Panc1 (cell line): ENCODE data around the gene ARFRP1. TPM values are rescaled to one million over a fixed set of nuclear protein-coding genes. Genes with fewer than 3 reads are reported as not detected.
A peak's percentile ranks its signal among the peaks of the same experiment; 100 is the strongest.

ENCODE experiments used
- ATAC-seq: fragments of 200-7000 bp; cut with Tn5 transposase; 2 replicates; pipeline ENCODE4 v1.9.1; 2020; ENCODE audit warnings: mild to moderate bottlenecking, moderate library complexity
- BruUV-seq: library from RNA; stranded (reverse); fragments of 400-500 nt; replicated peaks from 2 replicates; lab custom pipeline; 2021; lab: Mats Ljungman, UMichigan
- CTCF ChIA-PET: fragments of 300-600 bp; sonication (Branson Sonifier 250); formaldehyde crosslinking; loops from one replicate; lab custom pipeline; 2022; ENCODE audit warnings: antibody characterized with exemption; lab: Charles Lee
- POLR2A ChIA-PET: fragments of 300-600 bp; sonication (Branson Sonifier 250); formaldehyde crosslinking; loops from one replicate; lab custom pipeline; 2022; ENCODE audit warnings: antibody characterized with exemption; lab: Charles Lee
- DNase-seq: peaks from one replicate; pipeline ENCODE4 v3.0.0-alpha.2; 2010; ENCODE audit warnings: low read depth, low spot score
- H3K27ac ChIP-seq: 2 replicates; pipeline ENCODE4 v1.5.1; 2011; ENCODE audit warnings: mild to moderate bottlenecking, low read length, inconsistent platforms
- H3K27me3 ChIP-seq: fragments of 200-500 bp; sonication (Bioruptor generic); 2 replicates; pipeline ENCODE4 v1.6.0; 2014; ENCODE audit warnings: low read length, inconsistent platforms; ENCODE audit not compliant: control insufficient read depth, insufficient read depth
- H3K36me3 ChIP-seq: fragments of 200-500 bp; sonication (Bioruptor generic); 2 replicates; pipeline ENCODE4 v1.5.1; 2014; ENCODE audit warnings: inconsistent platforms, mild to moderate bottlenecking, low read length, moderate library complexity; ENCODE audit not compliant: control insufficient read depth, insufficient read depth
- H3K4me1 ChIP-seq: 2 replicates; pipeline ENCODE4 v1.5.1; 2011; ENCODE audit warnings: inconsistent platforms, mild to moderate bottlenecking, low read length, moderate library complexity; ENCODE audit not compliant: control insufficient read depth, insufficient read depth
- H3K4me3 ChIP-seq, 2 experiments: 2 replicates each; pipeline ENCODE4 v1.5.1; 2011 to 2012; ENCODE audit warnings: low read depth in 2 of 2, low read length in 2 of 2, mild to moderate bottlenecking in 2 of 2, inconsistent platforms in 1 of 2, moderate library complexity in 1 of 2
- H3K9me3 ChIP-seq: fragments of 200-500 bp; sonication (Bioruptor generic); 2 replicates; pipeline ENCODE4 v1.5.1; 2014; ENCODE audit warnings: low read depth, mild to moderate bottlenecking, inconsistent platforms, low read length, moderate library complexity; ENCODE audit not compliant: control insufficient read depth, insufficient read depth
- CTCF ChIP-seq: fragments of 450-650 bp; IDR thresholded peaks from 2 replicates; pipeline ENCODE4 v1.5.1; 2017; ENCODE audit warnings: mild to moderate bottlenecking
- POLR2AphosphoS5 ChIP-seq: IDR thresholded peaks from 2 replicates; pipeline ENCODE4 v1.6.1; 2012; ENCODE audit warnings: mild to moderate bottlenecking, low read depth, low read length, moderate library complexity
- REST ChIP-seq, 2 experiments: IDR thresholded peaks; 2 replicates each; pipeline ENCODE4 v1.6.1; 2011 to 2012; ENCODE audit warnings: low read depth in 2 of 2, control low read depth in 1 of 2, low read length in 1 of 2, mild to moderate bottlenecking in 1 of 2, moderate library complexity in 1 of 2; ENCODE audit not compliant: insufficient read depth in 1 of 2
- SIN3A ChIP-seq: IDR thresholded peaks from 2 replicates; pipeline ENCODE4 v1.6.1; 2012; ENCODE audit warnings: low read depth, mild to moderate bottlenecking, low read length, moderate library complexity, borderline replicate concordance; ENCODE audit not compliant: insufficient read depth
- TCF7L2 ChIP-seq: IDR thresholded peaks from 2 replicates; pipeline ENCODE4 v1.6.1; 2011; ENCODE audit warnings: mild to moderate bottlenecking, low read depth, low read length, inconsistent platforms
- in situ Hi-C: cut with HindIII; loops from 2 replicates; pipeline ENCODE4 v1.10.0; 2016; ENCODE audit warnings: low sequenced_read_pairs, low pct_unique_long_range_greater_than_20kb
- intact Hi-C: fragments of 100-400 bp; cut with micrococcal nuclease; formaldehyde crosslinking; loops from one replicate; pipeline ENCODE4 v1.10.0; 2022; ENCODE audit not compliant: unreplicated experiment
- total RNA-seq: library from RNA; stranded (reverse); gene quantifications from one replicate; pipeline ENCODE4 v1.2.1, GENCODE V29; 2021; ENCODE audit not compliant: unreplicated experiment

ARFRP1 gene
- total RNA-seq, 1 experiment from 2014 or later: 57.9 TPM

GRCh38 chr20:63657937-63658748, 49.6 kb downstream of the ARFRP1 start, which contains the start of gene RTEL1:
Gene RTEL1, plus strand, starts transcription at chr20:63658312. Its CDS starts 1,091 bp downstream, at chr20:63659403.
- no peaks in the 10 kb centered on the region for H3K9me3 ChIP-seq
- CTCF ChIA-PET: interaction anchor here (0.9 kb wide), 1 partner anchor 17 kb away, joined by 6 read pairs; no protein-coding TSS in a partner anchor
- POLR2A ChIA-PET: interaction anchor here (0.6 kb wide), 1 partner anchor 17 kb away, joined by 3 read pairs; no protein-coding TSS in a partner anchor
- peaks cover 3% of the 10 kb centered on the region; the same call in 1 of the 2 replicates for H3K36me3 ChIP-seq
- peak; percentile 95 for ATAC-seq
- H3K27ac ChIP-seq: peak within 1 kb of the TSS; percentile 90
- DNase-seq: peak; percentile 71
- no peak for TF ChIP-seq CTCF
- peak; percentile 80; the same call in 1 of the 2 replicates for TF ChIP-seq SIN3A
- TF ChIP-seq REST (IDR thresholded peaks at IDR 0.05; ENCODE audit: insufficient read depth in 1 of 2, low read depth in 2 of 2, low read length in 1 of 2): no peak; a peak in 1 of 4 replicates
- TF ChIP-seq POLR2AphosphoS5: peak; percentile 83
- peak; percentile 48; the same call in 1 of the 2 replicates for TF ChIP-seq TCF7L2
- BruUV-seq: no TSS peak
- in situ Hi-C loops (no loop called here), intact Hi-C loops (no loop called here)
- peaks cover 9% of the 10 kb centered on the region for H3K4me1 ChIP-seq
- peak within 1 kb of the TSS; percentile 92 to 95 for H3K4me3 ChIP-seq
- no peaks in the 10 kb centered on the region for H3K27me3 ChIP-seq

- peaks cover 3% of the 10 kb centered on the region; the same call in 1 of the 2 replicates for H3K36me3 ChIP-seq
- H3K4me3 ChIP-seq: peak overlapping the region; percentile 92 to 95; a peak in 2 of 4 replicates
- CTCF ChIA-PET: no interaction called here
- peaks cover 9% of the 10 kb centered on the region for H3K4me1 ChIP-seq
- intact Hi-C loops: no loop called here
- DNase-seq (no peak), ATAC-seq (no peak)
- BruUV-seq: no TSS peak
- POLR2A ChIA-PET: no interaction called here
- in situ Hi-C loops: no loop called here
- TF ChIP-seq CTCF (no peak), REST (IDR thresholded peaks at IDR 0.05; ENCODE audit: insufficient read depth in 1 of 2, low read depth in 2 of 2, low read length in 1 of 2) (0 out of 4 replicates have a peak, but pooled peaks of 1 of the 2 experiments have one; percentile 11), POLR2AphosphoS5 (no peak), SIN3A (no peak)
- no peaks in the 10 kb centered on the region for H3K9me3 ChIP-seq
- peak overlapping the region; percentile 90 for H3K27ac ChIP-seq
- no peaks in the 10 kb centered on the region for H3K27me3 ChIP-seq
Observed at GRCh38 chr20:63657260-63657936, 50.4 kb downstream of the ARFRP1 start.
